Measurements from ENCODE around the gene GAGE12E. TPM values are rescaled to one million over a fixed set of nuclear protein-coding genes. Genes with fewer than 3 reads are reported as not detected.
"Not testable (repeated sequence)": the region's sequence is repeated elsewhere in the genome, so short reads cannot be mapped to it uniquely, and the experiment has no call there.

Gene GAGE12E
- total RNA-seq (not detected), polyA plus RNA-seq (not detected)

- no CpG with 5 or more reads among the region's 16 CpGs for WGBS, 2 donors
- H3K36me3 ChIP-seq; H3K4me1 ChIP-seq; H3K27me3 ChIP-seq; H3K27ac ChIP-seq; intact Hi-C loops (cut with DNase I); H3K9me3 ChIP-seq; DNase-seq; H3K4me3 ChIP-seq: not testable (repeated sequence)
Measured at GRCh38 chrX:49550989-49551388, at the start of gene GAGE12E. GAGE12E (plus strand) TSS chrX:49551289; CDS start chrX:49552444, 1,155 bp downstream.

GRCh38 chrX:49531877-49532276, 19.2 kb upstream of the GAGE12E start, which contains the start of gene GAGE12C:
GAGE12C (plus strand) TSS chrX:49532177; CDS start chrX:49533332, 1,155 bp downstream.
- H3K27me3 ChIP-seq; H3K4me1 ChIP-seq; H3K36me3 ChIP-seq; intact Hi-C loops (cut with DNase I); H3K4me3 ChIP-seq; H3K9me3 ChIP-seq; DNase-seq; H3K27ac ChIP-seq: not testable (repeated sequence)
- WGBS, 2 donors = no CpG with 5 or more reads among the region's 16 CpGs

GRCh38 chrX:49541433-49541832, 9.7 kb upstream of the GAGE12E start, which contains the start of gene GAGE12D:
GAGE12D (plus strand) TSS chrX:49541733; CDS start chrX:49542888, 1,155 bp downstream.
- intact Hi-C loops (cut with DNase I); DNase-seq: not testable (repeated sequence)
- no CpG with 5 or more reads among the region's 16 CpGs for WGBS, 2 donors

GRCh38 chrX:49560542-49560941, 9.5 kb downstream of the GAGE12E start, which contains the start of gene GAGE12F:
GAGE12F (plus strand) TSS chrX:49560842; CDS start chrX:49561997, 1,155 bp downstream.
- H3K4me1 ChIP-seq; H3K4me3 ChIP-seq; H3K27ac ChIP-seq; intact Hi-C loops (cut with DNase I); H3K27me3 ChIP-seq; H3K9me3 ChIP-seq; H3K36me3 ChIP-seq; DNase-seq: not testable (repeated sequence)
- WGBS, 2 donors = no CpG with 5 or more reads among the region's 16 CpGs

More at GRCh38 chrX:49541433-49541832, 9.7 kb upstream of the GAGE12E start, which contains the start of gene GAGE12D:
- H3K27ac ChIP-seq, H3K36me3 ChIP-seq, H3K27me3 ChIP-seq, H3K4me1 ChIP-seq, H3K4me3 ChIP-seq, H3K9me3 ChIP-seq: not testable (repeated sequence)

GRCh38 chrX:49568728-49569127, 17.6 kb downstream of the GAGE12E start:
- H3K27me3 ChIP-seq; H3K27ac ChIP-seq; intact Hi-C loops (cut with DNase I); H3K4me3 ChIP-seq; H3K36me3 ChIP-seq; H3K4me1 ChIP-seq; H3K9me3 ChIP-seq; DNase-seq: not testable (repeated sequence)
- WGBS, 2 donors = no CpG with 5 or more reads among the region's 11 CpGs

GRCh38 chrX:49569152-49569551, 18.1 kb downstream of the GAGE12E start:
- H3K9me3 ChIP-seq; intact Hi-C loops (cut with DNase I); DNase-seq; H3K27ac ChIP-seq; H3K27me3 ChIP-seq; H3K4me1 ChIP-seq; H3K36me3 ChIP-seq; H3K4me3 ChIP-seq: not testable (repeated sequence)
- WGBS, 2 donors = no CpG with 5 or more reads among the region's 13 CpGs

- intact Hi-C loops (cut with DNase I); DNase-seq; H3K36me3 ChIP-seq; H3K27me3 ChIP-seq; H3K9me3 ChIP-seq; H3K27ac ChIP-seq; H3K4me1 ChIP-seq; H3K4me3 ChIP-seq: not testable (repeated sequence)
- no CpG with 5 or more reads among the region's 16 CpGs for WGBS, 2 donors
Measured at GRCh38 chrX:49570100-49570499, 19.0 kb downstream of the GAGE12E start, which contains the start of gene GAGE12G. GAGE12G (plus strand) TSS chrX:49570400; CDS start chrX:49571555, 1,155 bp downstream.

- H3K4me3 ChIP-seq; H3K27ac ChIP-seq; DNase-seq; intact Hi-C loops (cut with DNase I); H3K27me3 ChIP-seq; H3K36me3 ChIP-seq; H3K9me3 ChIP-seq; H3K4me1 ChIP-seq: not testable (repeated sequence)
- no CpG with 5 or more reads among the region's 16 CpGs for WGBS, 2 donors
Measured at GRCh38 chrX:49579649-49580048, 28.6 kb downstream of the GAGE12E start, which contains the start of gene GAGE12H. GAGE12H (plus strand) TSS chrX:49579949; CDS start chrX:49581104, 1,155 bp downstream.

GRCh38 chrX:49589196-49589595, 38.1 kb downstream of the GAGE12E start, which contains the start of gene GAGE2A:
GAGE2A (plus strand) TSS chrX:49589496; CDS start chrX:49590651, 1,155 bp downstream.
- H3K4me1 ChIP-seq; H3K4me3 ChIP-seq; H3K27ac ChIP-seq; DNase-seq; H3K27me3 ChIP-seq; intact Hi-C loops (cut with DNase I); H3K9me3 ChIP-seq; H3K36me3 ChIP-seq: not testable (repeated sequence)
- WGBS, 2 donors = no CpG with 5 or more reads among the region's 16 CpGs

GRCh38 chrX:49589769-49590478, 38.8 kb downstream of the GAGE12E start:
- H3K36me3 ChIP-seq; H3K9me3 ChIP-seq; H3K4me3 ChIP-seq; H3K27me3 ChIP-seq; H3K27ac ChIP-seq; H3K4me1 ChIP-seq; intact Hi-C loops (cut with DNase I): not testable (repeated sequence)
- WGBS, 2 donors = 92 to 94% methylated on average over 25 of the region's 37 CpGs
- DNase-seq = peak; percentile 78

- H3K9me3 ChIP-seq; H3K4me3 ChIP-seq; intact Hi-C loops (cut with DNase I); H3K27me3 ChIP-seq; H3K27ac ChIP-seq; DNase-seq; H3K4me1 ChIP-seq; H3K36me3 ChIP-seq: not testable (repeated sequence)
- 95 to 96% methylated on average over 10 to 13 of the region's 17 CpGs for WGBS, 2 donors
Measured at GRCh38 chrX:49590488-49590887, 39.4 kb downstream of the GAGE12E start.

GRCh38 chrX:49598720-49599119, 47.6 kb downstream of the GAGE12E start, which contains the start of gene GAGE1:
GAGE1 (plus strand) TSS chrX:49599020; CDS start chrX:49600175, 1,155 bp downstream.
- H3K27me3 ChIP-seq; intact Hi-C loops (cut with DNase I); H3K36me3 ChIP-seq; H3K4me3 ChIP-seq; DNase-seq; H3K27ac ChIP-seq; H3K9me3 ChIP-seq; H3K4me1 ChIP-seq: not testable (repeated sequence)
- WGBS, 2 donors = no CpG with 5 or more reads among the region's 16 CpGs
